Omental fat pad (tissue), 4 donors: Measurements from ENCODE around the gene CLSTN2. TPM values are rescaled to one million over a fixed set of nuclear protein-coding genes. Genes with fewer than 3 reads are reported as not detected.

Experiments used
- ATAC-seq: fragments of 150-250 bp; one replicate; pipeline ENCODE4 v1.9.1; 2016; ENCODE audit warnings: mild to moderate bottlenecking, moderate library complexity; ENCODE audit not compliant: low FRiP score
- DNase-seq: peaks from one replicate; pipeline ENCODE4 v3.0.0-alpha.2; 2019; ENCODE audit warnings: low spot score
- CTCF ChIP-seq, 3 donors: fragments of 450-650 bp; IDR thresholded peaks; one replicate each; pipeline ENCODE4 v1.5.1; 2016 to 2017; ENCODE audit warnings: antibody characterized with exemption in 3 of 3, mild to moderate bottlenecking in 3 of 3, moderate library complexity in 2 of 3
- total RNA-seq, 4 donors: library from RNA; depleted of rRNA; stranded (reverse); fragments of >200 nt; gene quantifications; one replicate each; pipeline ENCODE4 v1.1.0, GENCODE V29; 2016

Gene CLSTN2
- total RNA-seq, 4 donors from 2014 or later = 20.0 to 40.5 (median 37.8) TPM

- ATAC-seq (no peak), DNase-seq (no peak)
- TF ChIP-seq CTCF (IDR thresholded peaks at IDR 0.05) = no peak
These were observed 526.3 kb downstream of the CLSTN2 start for GRCh38 chr3:140461250-140461649.

GRCh38 chr3:140463355-140463754 lies 528.4 kb downstream of the CLSTN2 start:
- ATAC-seq (no peak), DNase-seq (no peak)
- no peak for TF ChIP-seq CTCF (IDR thresholded peaks at IDR 0.05)

- DNase-seq = no peak
- no peak for TF ChIP-seq CTCF (IDR thresholded peaks at IDR 0.05)
- ATAC-seq = no peak
These were observed 531.0 kb downstream of the CLSTN2 start for GRCh38 chr3:140465988-140466387.

- ATAC-seq = no peak
- TF ChIP-seq CTCF (IDR thresholded peaks at IDR 0.05) = no peak
- no peak for DNase-seq
These were observed 531.5 kb downstream of the CLSTN2 start for GRCh38 chr3:140466535-140466934.

- ATAC-seq (no peak), DNase-seq (no peak)
- TF ChIP-seq CTCF (IDR thresholded peaks at IDR 0.05) = no peak
These were observed 532.2 kb downstream of the CLSTN2 start for GRCh38 chr3:140467104-140467577.

- ATAC-seq (no peak), DNase-seq (no peak)
- no peak for TF ChIP-seq CTCF (IDR thresholded peaks at IDR 0.05)
These were observed 532.9 kb downstream of the CLSTN2 start for GRCh38 chr3:140467796-140468315.

GRCh38 chr3:140468407-140468806 lies 533.4 kb downstream of the CLSTN2 start:
- no peak for TF ChIP-seq CTCF (IDR thresholded peaks at IDR 0.05)
- ATAC-seq (no peak), DNase-seq (no peak)
